ENCODE data around the gene DCPS. TPM values are rescaled to one million over a fixed set of nuclear protein-coding genes. Genes with fewer than 3 reads are reported as not detected.

Gene DCPS
- total RNA-seq, 1 experiment from 2014 or later: 25.6 TPM

DNA sequence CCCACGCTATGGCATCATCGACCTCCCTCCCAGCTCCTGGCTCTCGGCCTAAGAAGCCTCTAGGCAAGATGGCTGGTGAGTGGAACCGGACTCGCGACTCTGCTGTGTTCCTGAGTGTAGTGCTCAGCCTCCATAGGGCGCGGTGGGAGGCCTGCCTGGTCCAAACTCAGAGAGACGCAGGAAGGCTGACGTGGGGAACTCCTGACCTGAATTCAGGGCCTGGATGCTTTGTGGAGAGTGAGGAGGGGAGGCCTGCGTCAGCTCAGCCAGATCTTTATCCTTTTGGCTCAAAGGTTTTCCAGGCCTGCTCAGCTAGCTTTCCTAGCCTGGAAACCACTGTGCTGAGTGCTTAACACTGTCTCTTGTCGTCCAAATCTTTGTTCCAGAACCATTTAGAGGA lies 13.0 kb upstream of the DCPS start:
- Histone ChIP-seq H3K9ac (ENCODE audit: low read length) (no peak overlapping the region), H3K4me3 (replicated peaks in 1 of 2; ENCODE audit: low read depth in 1 of 2, low read length in 2 of 2) (no peak overlapping the region), H3K36me3 (ENCODE audit: control insufficient read depth in 1 of 2, insufficient read depth in 2 of 2, low read length in 2 of 2) (peaks cover 4 to 9% of the 10 kb centered on the region in 2 experiments; a peak in 2 of 4 replicates), H3K9me2 (ENCODE audit: insufficient read depth) (no peaks in the 10 kb centered on the region), H3K4me1 (ENCODE audit: control insufficient read depth in 1 of 2, insufficient read depth in 2 of 2, low read length in 2 of 2) (no peaks in the 10 kb centered on the region), H3K79me2 (ENCODE audit: insufficient read depth, low read length) (no peaks in the 10 kb centered on the region; the same call in 1 of the 2 replicates), H2AFZ (ENCODE audit: low read depth, low read length, poor library complexity, severe bottlenecking) (no peak overlapping the region), H3K27me3 (ENCODE audit: insufficient read depth, low read length) (no peaks in the 10 kb centered on the region), H3K27ac (ENCODE audit: low read depth, low read length) (no peak overlapping the region), H3K4me2 (ENCODE audit: low read length) (no peak overlapping the region), H3K9me3 (ENCODE audit: control insufficient read depth in 1 of 2, insufficient read depth in 1 of 2, low read depth in 1 of 2, low read length in 2 of 2) (no peaks in the 10 kb centered on the region), H4K20me1 (ENCODE audit: insufficient read depth) (no peaks in the 10 kb centered on the region)
- BruUV-seq (replicated peaks): no TSS peak
- no peak for DNase-seq (ENCODE audit: low read depth, low spot score)
- CTCF ChIA-PET: no interaction called here
- TF ChIP-seq POLR2A (IDR thresholded peaks at IDR 0.05; ENCODE audit: borderline replicate concordance, extremely low read depth, insufficient read depth, insufficient read length): no peak
- TF ChIP-seq ZFX (IDR thresholded peaks at IDR 0.05): no peak
- no peak for TF ChIP-seq EZH2 (IDR thresholded peaks at IDR 0.05)
- no peak for TF ChIP-seq CEBPB (IDR thresholded peaks at IDR 0.05; ENCODE audit: low read depth)
- TF ChIP-seq, protein P1, sequence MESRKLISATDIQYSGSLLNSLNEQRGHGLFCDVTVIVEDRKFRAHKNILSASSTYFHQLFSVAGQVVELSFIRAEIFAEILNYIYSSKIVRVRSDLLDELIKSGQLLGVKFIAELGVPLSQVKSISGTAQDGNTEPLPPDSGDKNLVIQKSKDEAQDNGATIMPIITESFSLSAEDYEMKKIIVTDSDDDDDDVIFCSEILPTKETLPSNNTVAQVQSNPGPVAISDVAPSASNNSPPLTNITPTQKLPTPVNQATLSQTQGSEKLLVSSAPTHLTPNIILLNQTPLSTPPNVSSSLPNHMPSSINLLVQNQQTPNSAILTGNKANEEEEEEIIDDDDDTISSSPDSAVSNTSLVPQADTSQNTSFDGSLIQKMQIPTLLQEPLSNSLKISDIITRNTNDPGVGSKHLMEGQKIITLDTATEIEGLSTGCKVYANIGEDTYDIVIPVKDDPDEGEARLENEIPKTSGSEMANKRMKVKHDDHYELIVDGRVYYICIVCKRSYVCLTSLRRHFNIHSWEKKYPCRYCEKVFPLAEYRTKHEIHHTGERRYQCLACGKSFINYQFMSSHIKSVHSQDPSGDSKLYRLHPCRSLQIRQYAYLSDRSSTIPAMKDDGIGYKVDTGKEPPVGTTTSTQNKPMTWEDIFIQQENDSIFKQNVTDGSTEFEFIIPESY (IDR thresholded peaks at IDR 0.05; ENCODE audit: extremely low read depth, insufficient replicate concordance, low read length): no peak
- no peak for TF ChIP-seq JUND (IDR thresholded peaks at IDR 0.05)
- no peak for TF ChIP-seq TCF7L2 (IDR thresholded peaks at IDR 0.05; ENCODE audit: borderline replicate concordance, extremely low read depth, insufficient read depth, insufficient read length)
- no peak for TF ChIP-seq RAD21 (IDR thresholded peaks at IDR 0.05; ENCODE audit: low read depth)
- TF ChIP-seq EGR1 (IDR thresholded peaks at IDR 0.05; ENCODE audit: low read depth): no peak
- no peak for TF ChIP-seq FOSL1 (IDR thresholded peaks at IDR 0.05; ENCODE audit: low read depth)
- TF ChIP-seq EZH2phosphoT487 (IDR thresholded peaks at IDR 0.05; ENCODE audit: borderline replicate concordance): no peak
- no peak for TF ChIP-seq ELF1 (IDR thresholded peaks at IDR 0.05; ENCODE audit: borderline replicate concordance, low read depth)
- TF ChIP-seq, protein P2, sequence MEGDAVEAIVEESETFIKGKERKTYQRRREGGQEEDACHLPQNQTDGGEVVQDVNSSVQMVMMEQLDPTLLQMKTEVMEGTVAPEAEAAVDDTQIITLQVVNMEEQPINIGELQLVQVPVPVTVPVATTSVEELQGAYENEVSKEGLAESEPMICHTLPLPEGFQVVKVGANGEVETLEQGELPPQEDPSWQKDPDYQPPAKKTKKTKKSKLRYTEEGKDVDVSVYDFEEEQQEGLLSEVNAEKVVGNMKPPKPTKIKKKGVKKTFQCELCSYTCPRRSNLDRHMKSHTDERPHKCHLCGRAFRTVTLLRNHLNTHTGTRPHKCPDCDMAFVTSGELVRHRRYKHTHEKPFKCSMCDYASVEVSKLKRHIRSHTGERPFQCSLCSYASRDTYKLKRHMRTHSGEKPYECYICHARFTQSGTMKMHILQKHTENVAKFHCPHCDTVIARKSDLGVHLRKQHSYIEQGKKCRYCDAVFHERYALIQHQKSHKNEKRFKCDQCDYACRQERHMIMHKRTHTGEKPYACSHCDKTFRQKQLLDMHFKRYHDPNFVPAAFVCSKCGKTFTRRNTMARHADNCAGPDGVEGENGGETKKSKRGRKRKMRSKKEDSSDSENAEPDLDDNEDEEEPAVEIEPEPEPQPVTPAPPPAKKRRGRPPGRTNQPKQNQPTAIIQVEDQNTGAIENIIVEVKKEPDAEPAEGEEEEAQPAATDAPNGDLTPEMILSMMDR (IDR thresholded peaks at IDR 0.05 in 2 of 3, conservative IDR thresholded peaks at IDR 0.05 in 1 of 3; ENCODE audit: borderline replicate concordance in 1 of 3, insufficient read depth in 1 of 3, low read depth in 2 of 3, low read length in 2 of 3): no peak
- no peak for TF ChIP-seq CBX3 (IDR thresholded peaks at IDR 0.05; ENCODE audit: low read depth)
- TF ChIP-seq POLR2AphosphoS5 (IDR thresholded peaks at IDR 0.05; ENCODE audit: low read depth, low read length): no peak
- TF ChIP-seq, protein P3, sequence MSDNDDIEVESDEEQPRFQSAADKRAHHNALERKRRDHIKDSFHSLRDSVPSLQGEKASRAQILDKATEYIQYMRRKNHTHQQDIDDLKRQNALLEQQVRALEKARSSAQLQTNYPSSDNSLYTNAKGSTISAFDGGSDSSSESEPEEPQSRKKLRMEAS (IDR thresholded peaks at IDR 0.05): no peak
- no peak for TF ChIP-seq SP1 (IDR thresholded peaks at IDR 0.05; ENCODE audit: low read depth)
- no peak for ATAC-seq
- POLR2A ChIA-PET: no interaction called here
- RAD21 ChIA-PET (ENCODE audit: low non-redundant PET in 1 of 2, low total read pairs in 2 of 2, uncharacterized antibody in 2 of 2, unreplicated experiment in 2 of 2): no interaction called here
- intact Hi-C loops (cut with micrococcal nuclease): no loop called here
